HFFc6 (cell line): Measurements from ENCODE around the gene AXDND1. TPM values are rescaled to one million over a fixed set of nuclear protein-coding genes. Genes with fewer than 3 reads are reported as not detected.
"Not testable (repeated sequence)": the region's sequence is repeated elsewhere in the genome, so short reads cannot be mapped to it uniquely, and the experiment has no call there.

Experiments used
- DNase-seq: peaks from one replicate; pipeline ENCODE4 v3.0.0-alpha.2; 2018
- H3K27ac Mint-ChIP-seq: 2 replicates; pipeline ENCODE4 v1.8.0; 2020; ENCODE audit warnings: mild to moderate bottlenecking, mixed read lengths
- H3K27me3 Mint-ChIP-seq: 2 replicates; pipeline ENCODE4 v1.8.0; 2021; ENCODE audit warnings: mild to moderate bottlenecking, moderate library complexity, mixed read lengths; ENCODE audit not compliant: insufficient read depth
- H3K36me3 Mint-ChIP-seq: 2 replicates; pipeline ENCODE4 v1.8.0; 2021; ENCODE audit warnings: low read depth, mixed read lengths
- H3K4me1 Mint-ChIP-seq: 2 replicates; pipeline ENCODE4 v1.8.0; 2020; ENCODE audit warnings: low read depth, mixed read lengths
- H3K4me3 Mint-ChIP-seq: 2 replicates; pipeline ENCODE4 v1.8.0; 2020; ENCODE audit warnings: mild to moderate bottlenecking, moderate library complexity, mixed read lengths
- H3K9me3 Mint-ChIP-seq: 2 replicates; pipeline ENCODE4 v1.8.0; 2020; ENCODE audit warnings: mild to moderate bottlenecking, mixed read lengths
- total RNA-seq, 6 experiments: library from RNA; stranded (reverse); fragmentation: NEBNext Ultra II Directional; extraction: Animal tissue kit (Norgen Biotek cat#: 25700); gene quantifications; 2 replicates in 1 of 6; 3 replicates in 5 of 6; pipeline ENCODE4 v1.2.3, GENCODE V29; 2021
- TF ChIP-seq, protein P1 (sequence below): fragments of 200-600 bp; sonication (generic); IDR thresholded peaks from 2 replicates; pipeline ENCODE4 v1.5.0; 2021; ENCODE audit warnings: antibody characterized with exemption, mild to moderate bottlenecking

Gene AXDND1
- total RNA-seq, 6 experiments from 2014 or later, result 0.50 TPM; not detected in 5

DNA sequence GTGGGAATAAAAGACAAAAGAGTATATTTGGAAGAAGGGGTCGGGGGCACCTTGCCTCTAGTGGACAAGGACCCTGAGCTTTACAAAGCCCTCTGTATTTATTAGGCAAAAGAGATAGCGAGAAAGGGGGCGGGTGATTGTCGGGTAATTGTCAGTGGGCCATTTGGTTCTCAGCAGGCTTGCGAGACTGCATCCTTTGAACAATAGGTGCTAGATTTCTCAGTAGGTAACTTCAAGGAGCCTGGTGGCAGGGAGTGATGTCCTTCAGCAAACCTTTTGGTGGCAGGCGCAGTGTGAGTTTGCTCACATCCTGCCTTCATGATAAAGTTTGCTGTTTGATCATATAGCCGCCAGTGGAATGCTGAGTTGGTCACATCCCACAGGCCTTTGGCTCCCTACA is 71.4 kb downstream of the AXDND1 start:
- H3K27me3 Mint-ChIP-seq, result peaks cover 3% of the 10 kb centered on the region
- H3K36me3 Mint-ChIP-seq, result no peaks in the 10 kb centered on the region
- H3K4me3 Mint-ChIP-seq, result no peak overlapping the region
- H3K4me1 Mint-ChIP-seq, result no peaks in the 10 kb centered on the region
- no peak for DNase-seq
- H3K27ac Mint-ChIP-seq, result no peak overlapping the region
- H3K9me3 Mint-ChIP-seq, result no peaks in the 10 kb centered on the region
- TF ChIP-seq, protein P1, sequence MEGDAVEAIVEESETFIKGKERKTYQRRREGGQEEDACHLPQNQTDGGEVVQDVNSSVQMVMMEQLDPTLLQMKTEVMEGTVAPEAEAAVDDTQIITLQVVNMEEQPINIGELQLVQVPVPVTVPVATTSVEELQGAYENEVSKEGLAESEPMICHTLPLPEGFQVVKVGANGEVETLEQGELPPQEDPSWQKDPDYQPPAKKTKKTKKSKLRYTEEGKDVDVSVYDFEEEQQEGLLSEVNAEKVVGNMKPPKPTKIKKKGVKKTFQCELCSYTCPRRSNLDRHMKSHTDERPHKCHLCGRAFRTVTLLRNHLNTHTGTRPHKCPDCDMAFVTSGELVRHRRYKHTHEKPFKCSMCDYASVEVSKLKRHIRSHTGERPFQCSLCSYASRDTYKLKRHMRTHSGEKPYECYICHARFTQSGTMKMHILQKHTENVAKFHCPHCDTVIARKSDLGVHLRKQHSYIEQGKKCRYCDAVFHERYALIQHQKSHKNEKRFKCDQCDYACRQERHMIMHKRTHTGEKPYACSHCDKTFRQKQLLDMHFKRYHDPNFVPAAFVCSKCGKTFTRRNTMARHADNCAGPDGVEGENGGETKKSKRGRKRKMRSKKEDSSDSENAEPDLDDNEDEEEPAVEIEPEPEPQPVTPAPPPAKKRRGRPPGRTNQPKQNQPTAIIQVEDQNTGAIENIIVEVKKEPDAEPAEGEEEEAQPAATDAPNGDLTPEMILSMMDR, result no peak

DNA sequence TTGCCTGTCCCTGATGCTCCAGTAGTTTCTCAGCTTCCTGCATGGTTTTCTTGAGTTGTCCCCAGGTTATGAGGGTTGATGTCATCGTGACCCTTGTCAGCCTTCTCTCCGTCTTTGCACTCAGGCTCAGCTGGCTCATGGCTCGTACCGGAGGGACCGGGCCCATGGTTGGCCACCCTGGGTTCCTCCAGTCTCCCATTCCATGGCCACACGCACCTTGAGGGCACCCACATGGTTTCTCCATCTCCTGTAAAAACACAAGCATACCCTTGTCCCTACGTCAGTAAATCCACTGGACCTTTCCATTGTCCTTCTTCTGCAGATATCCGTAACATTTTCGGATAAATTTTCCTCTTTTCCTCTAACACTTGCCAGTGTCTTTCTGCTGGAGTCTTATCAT is 73.9 kb downstream of the AXDND1 start:
- not testable (repeated sequence) for H3K27me3 Mint-ChIP-seq, H3K9me3 Mint-ChIP-seq, H3K36me3 Mint-ChIP-seq, H3K27ac Mint-ChIP-seq, H3K4me1 Mint-ChIP-seq, H3K4me3 Mint-ChIP-seq, DNase-seq

DNA sequence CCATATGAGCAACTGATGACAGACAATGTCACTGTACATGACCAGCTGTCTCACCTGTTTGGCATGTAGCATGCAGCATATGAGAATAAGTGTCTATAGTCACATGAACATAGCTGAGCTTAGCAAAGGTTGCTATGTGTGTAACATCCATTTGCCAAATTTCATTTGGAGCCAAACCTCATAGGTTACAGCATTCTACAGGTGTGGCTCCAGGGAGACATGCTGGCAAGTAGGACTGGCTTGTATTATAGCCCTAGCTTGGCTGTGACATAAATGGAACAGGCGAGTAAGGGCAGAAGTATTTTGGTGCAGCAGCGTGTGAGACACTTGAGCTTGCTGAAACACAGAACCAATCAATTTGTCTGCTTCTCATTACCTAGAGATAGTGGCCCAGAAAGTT is 74.5 kb downstream of the AXDND1 start:
- not testable (repeated sequence) for H3K9me3 Mint-ChIP-seq, H3K36me3 Mint-ChIP-seq, H3K27me3 Mint-ChIP-seq, H3K4me3 Mint-ChIP-seq, H3K4me1 Mint-ChIP-seq, DNase-seq, H3K27ac Mint-ChIP-seq

DNA sequence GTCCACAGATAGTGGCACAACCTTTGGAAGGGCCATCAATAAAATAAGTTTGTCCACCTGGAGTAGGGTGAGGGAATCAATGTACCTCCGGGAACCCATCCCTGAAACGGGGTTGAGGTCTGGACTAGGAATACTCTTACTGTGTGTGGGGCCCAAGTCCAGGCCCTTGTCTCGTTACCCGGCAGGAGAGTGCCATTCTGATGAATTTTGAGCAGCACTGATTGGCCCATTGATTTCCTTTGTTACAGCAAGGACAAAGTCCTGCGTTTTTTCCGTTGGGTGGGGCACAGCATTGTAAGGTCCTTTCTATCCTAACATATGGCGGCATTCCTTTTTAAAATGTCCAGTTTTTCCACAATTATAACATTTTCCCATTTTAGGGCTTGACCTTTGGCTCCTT is 75.2 kb downstream of the AXDND1 start:
- H3K27me3 Mint-ChIP-seq, result peaks cover 3% of the 10 kb centered on the region
- no peaks in the 10 kb centered on the region for H3K36me3 Mint-ChIP-seq
- TF ChIP-seq, protein P1, result no peak
- H3K4me3 Mint-ChIP-seq, result no peak overlapping the region
- H3K4me1 Mint-ChIP-seq, result no peaks in the 10 kb centered on the region
- no peak for DNase-seq
- H3K9me3 Mint-ChIP-seq, result no peaks in the 10 kb centered on the region
- H3K27ac Mint-ChIP-seq, result no peak overlapping the region

DNA sequence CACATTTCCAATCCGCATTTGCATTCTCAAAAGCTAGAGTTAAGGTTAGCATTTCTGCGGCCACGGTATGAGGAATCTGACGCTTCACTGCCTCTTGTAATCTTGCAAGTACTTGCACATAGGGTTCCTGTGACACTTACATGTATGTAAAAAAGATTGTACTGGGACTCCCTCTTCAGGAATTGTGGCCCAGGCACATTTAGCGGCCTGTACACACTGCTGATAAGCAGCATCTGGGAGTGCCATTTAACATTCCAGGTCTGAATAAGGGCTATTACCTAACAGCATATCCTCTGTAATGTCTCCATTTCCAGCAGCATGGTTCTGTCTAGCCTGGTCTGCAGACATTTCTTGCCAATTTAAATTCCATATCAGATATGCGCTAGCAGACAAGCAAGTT is 75.7 kb downstream of the AXDND1 start:
- H3K36me3 Mint-ChIP-seq, result no peaks in the 10 kb centered on the region
- H3K27me3 Mint-ChIP-seq, result peaks cover 3% of the 10 kb centered on the region
- no peaks in the 10 kb centered on the region for H3K4me1 Mint-ChIP-seq
- TF ChIP-seq, protein P1, result no peak
- no peak overlapping the region for H3K4me3 Mint-ChIP-seq
- no peak for DNase-seq
- H3K9me3 Mint-ChIP-seq, result no peaks in the 10 kb centered on the region
- no peak overlapping the region for H3K27ac Mint-ChIP-seq

DNA sequence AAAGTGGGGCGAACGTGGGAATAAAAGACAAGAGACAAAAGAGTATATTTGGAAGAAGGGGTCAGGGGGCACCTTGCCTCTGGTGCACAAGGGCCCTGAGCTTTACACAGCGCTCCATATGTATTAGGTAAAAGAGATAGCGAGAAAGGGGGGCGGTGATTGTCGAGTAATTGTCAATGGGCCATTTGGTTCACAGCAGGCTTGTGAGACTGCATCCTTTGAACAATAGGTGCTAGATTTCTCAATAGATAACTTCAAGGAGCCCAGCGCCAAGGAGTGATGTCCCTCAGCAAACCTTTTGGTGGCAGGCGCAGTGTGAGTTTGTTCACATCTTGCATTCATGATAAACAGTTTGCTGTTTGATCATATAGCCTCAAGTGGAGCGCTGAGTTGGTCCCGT is 77.1 kb downstream of the AXDND1 start:
- not testable (repeated sequence) for H3K27me3 Mint-ChIP-seq, H3K4me3 Mint-ChIP-seq, H3K36me3 Mint-ChIP-seq, H3K27ac Mint-ChIP-seq, DNase-seq, H3K4me1 Mint-ChIP-seq, H3K9me3 Mint-ChIP-seq

DNA sequence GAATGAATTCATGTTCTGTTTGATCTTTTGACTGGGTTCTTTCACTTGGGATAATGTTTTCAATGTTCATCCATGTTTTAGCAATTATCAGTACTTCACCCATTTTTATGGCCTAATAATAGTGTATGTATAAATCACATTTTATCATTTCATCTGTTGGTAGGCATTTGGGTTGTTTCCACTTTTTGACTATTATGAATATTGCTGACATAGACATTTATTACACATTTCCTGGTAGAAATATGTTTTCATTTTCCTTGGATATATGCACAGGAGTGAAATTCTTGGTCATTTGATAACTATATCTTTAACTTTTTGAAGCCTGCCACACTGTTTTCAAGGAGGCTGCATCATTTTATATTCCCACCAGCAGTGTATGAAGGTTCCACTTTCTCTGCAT is 79.8 kb downstream of the AXDND1 start:
- H3K27me3 Mint-ChIP-seq, result peaks cover 5% of the 10 kb centered on the region
- H3K4me1 Mint-ChIP-seq, result no peaks in the 10 kb centered on the region
- TF ChIP-seq, protein P1, result no peak
- no peak overlapping the region for H3K27ac Mint-ChIP-seq
- H3K4me3 Mint-ChIP-seq, result no peak overlapping the region
- no peaks in the 10 kb centered on the region for H3K36me3 Mint-ChIP-seq
- H3K9me3 Mint-ChIP-seq, result no peaks in the 10 kb centered on the region
- DNase-seq, result no peak
